HG02610 (cell line): ENCODE measurements around the gene FGGY.
"Not testable (repeated sequence)": the region's sequence is repeated elsewhere in the genome, so short reads cannot be mapped to it uniquely, and the experiment has no call there.

Experiments
- ATAC-seq: cut with Tn5 transposase; IDR thresholded peaks from one replicate; pipeline ENCODE4 v1.9.1; 2021; ENCODE audit warnings: mild to moderate bottlenecking, moderate library complexity; ENCODE audit not compliant: unreplicated experiment

Gene FGGY

GRCh38 chr1:59564192-59564891 lies 267.4 kb downstream of the FGGY start:
- no peak for ATAC-seq

GRCh38 chr1:59565611-59566410 lies 268.9 kb downstream of the FGGY start:
- ATAC-seq, result no peak

- ATAC-seq, result no peak
Observed at GRCh38 chr1:59568158-59568935, 271.5 kb downstream of the FGGY start.

DNA sequence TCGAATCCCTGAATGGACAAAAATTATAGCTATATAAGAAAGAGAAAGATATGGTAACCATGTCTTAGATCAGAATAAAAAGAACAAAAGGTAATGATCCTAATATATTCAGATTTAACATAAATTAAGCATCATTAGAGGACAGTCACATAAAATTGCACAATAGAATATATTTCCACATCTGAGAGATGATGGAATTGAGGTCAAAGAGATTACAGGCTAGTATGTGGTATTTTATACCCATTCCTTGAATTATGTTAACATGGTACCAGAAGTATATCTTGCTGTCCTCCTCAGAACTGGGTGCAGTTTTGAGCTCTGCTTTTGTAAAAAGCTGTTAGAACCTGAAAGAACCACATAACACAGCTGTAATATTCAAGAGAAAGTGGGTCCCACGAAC lies 272.3 kb downstream of the FGGY start:
- ATAC-seq, result no peak

DNA sequence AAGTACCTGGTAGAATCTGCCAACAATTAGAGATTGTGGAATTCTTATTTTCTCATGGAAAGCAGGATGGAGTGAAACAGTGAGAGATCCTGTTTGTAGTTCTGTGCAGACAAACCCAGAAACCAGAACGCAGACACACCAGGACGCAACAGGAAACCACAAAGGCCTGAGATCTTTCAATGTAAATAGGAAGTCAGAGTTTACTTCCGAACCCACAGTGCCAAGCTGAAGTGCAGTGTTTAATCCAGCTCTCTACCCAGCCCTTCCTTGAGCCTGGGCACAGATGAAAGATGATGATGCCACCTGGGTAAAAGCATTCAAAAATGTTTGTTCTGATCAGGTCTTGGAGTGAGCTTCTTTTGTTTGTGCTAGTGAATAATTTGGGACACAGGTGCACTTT lies 273.6 kb downstream of the FGGY start:
- no peak for ATAC-seq

DNA sequence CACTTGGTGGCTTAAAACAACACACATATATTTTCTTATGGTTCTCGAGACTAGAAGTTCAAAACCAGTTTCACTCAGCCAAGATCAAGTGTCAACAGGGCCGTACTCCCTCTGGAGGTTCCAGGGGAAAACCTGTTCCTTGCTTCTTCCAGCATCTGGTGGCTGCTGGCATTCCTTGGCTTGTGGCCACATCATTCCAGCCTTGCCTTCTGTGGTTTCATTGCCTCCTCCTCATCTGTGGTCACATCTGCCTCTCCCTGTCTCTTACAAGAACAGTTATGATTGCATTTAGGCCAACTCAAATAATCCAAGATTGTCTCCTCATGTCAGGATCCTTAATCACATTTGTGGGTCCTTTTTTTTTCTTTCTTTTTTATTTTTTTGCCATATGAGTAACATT lies 277.2 kb downstream of the FGGY start:
- ATAC-seq, result no peak

DNA sequence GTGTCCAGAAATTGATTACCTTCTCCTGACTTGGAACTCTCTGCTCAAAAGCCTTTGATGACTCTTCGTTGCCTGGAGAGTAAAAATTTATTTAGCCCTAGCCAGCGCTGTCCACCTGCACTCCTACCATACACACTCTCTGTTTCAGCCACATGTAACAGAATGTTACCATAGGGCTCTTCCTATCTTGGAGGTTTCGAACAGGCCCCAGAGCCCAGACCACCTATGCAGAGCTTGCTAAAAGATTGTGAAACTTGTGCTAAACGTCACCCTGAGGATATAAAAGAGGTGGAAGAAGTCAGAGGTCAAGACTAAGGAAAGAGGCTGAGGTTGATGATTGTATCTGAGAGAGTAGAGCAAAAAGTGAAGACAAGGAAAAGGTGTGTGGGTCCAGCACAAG lies 280.9 kb downstream of the FGGY start:
- ATAC-seq, result no peak

DNA sequence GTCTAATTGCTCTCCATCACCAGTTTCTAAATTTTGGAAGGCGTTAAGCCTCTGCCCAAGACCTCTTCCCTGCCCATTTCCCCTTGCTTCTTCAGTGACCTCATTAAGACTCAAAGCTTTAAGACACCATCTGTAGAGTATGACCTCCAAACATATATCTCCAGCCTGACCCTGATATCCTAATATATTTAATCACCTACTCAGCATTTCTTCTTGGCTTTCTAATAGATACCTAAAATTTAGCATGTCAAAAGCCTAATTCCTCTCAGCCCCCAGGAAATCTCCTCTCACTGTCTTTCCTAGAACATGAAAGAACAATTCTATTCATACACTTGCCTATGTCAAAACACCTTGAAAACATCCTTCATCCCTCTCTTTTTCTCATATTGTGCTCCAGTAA lies 282.3 kb downstream of the FGGY start:
- ATAC-seq, result no peak

GRCh38 chr1:59580257-59580656 lies 283.4 kb downstream of the FGGY start:
- ATAC-seq, result no peak

- not testable (repeated sequence) for ATAC-seq
Observed at GRCh38 chr1:59592410-59592809, 295.5 kb downstream of the FGGY start.

- ATAC-seq, result peak; percentile 54
Observed at GRCh38 chr1:59592924-59593323, 296.0 kb downstream of the FGGY start.

DNA sequence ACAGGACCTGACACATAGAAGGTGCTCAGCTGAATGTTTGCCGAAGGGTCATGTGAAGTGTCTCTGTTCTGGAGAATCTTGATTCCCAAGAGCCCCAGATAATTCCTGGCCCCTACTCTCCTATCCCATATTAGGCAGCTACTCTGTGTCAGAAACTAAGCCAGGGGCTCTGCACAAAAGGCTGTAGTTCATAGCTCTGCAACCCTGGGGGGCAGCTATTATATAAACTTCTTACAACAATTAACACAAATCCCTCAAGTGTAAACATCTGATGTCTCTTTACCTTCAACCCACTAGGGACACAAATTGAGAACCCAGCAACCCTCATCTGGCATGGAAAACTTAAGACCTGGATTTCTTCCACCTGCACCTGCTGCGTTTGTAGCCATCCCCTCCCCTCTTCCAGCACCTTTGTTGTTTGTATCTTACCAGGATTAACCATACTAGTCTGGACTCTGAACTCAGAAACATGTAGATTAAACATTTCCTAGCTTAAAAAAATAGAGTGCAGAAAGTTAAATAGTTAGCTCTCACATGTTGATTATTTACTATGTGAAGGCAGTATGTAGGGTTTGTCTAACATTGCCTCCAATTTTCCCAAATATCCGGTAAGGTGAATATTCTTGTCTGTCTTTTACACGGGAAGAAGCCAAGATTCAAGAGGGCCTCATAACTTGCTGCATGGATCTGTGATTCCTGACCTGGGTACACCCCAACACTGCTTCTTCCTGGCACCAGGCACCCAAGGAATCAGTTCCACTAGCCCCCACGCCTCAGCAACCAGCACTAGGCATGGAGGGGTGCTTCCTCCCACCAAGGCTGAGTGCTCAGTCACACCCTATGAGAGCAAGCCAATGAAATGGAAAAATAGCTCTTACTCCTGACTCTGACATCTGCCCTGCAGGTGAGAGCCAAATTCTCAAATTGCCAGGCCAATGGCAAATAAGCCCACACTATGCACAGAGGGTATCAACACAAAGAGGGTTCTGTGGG lies 297.2 kb downstream of the FGGY start:
- no peak for ATAC-seq

DNA sequence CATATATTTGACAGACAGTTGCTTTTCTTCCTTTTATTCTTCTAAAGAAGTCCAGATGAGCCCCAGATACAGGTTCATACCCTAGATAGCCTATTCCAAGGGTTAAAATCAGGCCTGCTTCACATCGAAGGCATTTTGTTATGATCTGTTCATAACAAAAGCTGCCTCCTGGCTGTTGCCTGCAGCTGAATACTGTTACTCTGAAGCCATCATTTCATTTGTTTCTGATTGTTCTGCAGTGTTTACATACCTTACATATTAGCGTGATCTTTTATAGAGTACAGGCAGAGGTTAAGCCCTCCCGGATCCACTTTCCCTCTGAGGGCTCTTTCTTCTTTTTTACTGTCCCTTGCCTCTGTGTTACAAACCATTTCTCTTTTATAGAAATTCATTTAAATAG lies 298.9 kb downstream of the FGGY start:
- no peak for ATAC-seq

GRCh38 chr1:59596432-59596831 lies 299.5 kb downstream of the FGGY start:
- ATAC-seq, result no peak

GRCh38 chr1:59596956-59597355 lies 300.1 kb downstream of the FGGY start:
- ATAC-seq, result no peak

GRCh38 chr1:59597420-59598119 lies 300.7 kb downstream of the FGGY start:
- no peak for ATAC-seq

- ATAC-seq, result no peak
Observed at GRCh38 chr1:59598120-59598440, 301.2 kb downstream of the FGGY start.

GRCh38 chr1:59601041-59601441 lies 304.1 kb downstream of the FGGY start:
- no peak for ATAC-seq

GRCh38 chr1:59601811-59602210 lies 304.9 kb downstream of the FGGY start:
- ATAC-seq, result no peak

DNA sequence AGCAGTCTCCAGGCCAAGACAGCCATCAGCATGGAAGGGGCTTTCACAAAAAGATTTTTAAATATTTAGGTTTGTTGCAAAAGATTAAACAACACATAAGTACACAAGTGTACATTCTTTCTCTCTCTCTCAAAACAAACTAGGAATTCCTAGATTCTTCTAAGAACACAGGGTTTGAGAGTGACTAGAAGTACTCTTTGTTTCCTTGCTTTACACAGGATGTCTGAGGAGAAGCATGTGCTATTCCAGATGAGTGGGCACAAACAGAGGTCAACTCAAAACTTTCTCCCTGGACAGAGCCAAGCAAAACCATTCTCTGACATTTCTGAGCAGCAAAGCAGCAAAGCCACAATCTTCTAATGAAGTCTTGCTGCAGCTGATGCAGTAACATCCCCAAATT lies 307.3 kb downstream of the FGGY start:
- no peak for ATAC-seq
